ENCODE results near the gene CDC26. TPM values are rescaled to one million over a fixed set of nuclear protein-coding genes. Genes with fewer than 3 reads are reported as not detected.

The CDC26 gene
- total RNA-seq, 1 experiment from 2014 or later, result 32.4 TPM

- no peaks in the 10 kb centered on the region for H4K20me1 ChIP-seq (ENCODE audit: low read length)
- H3K9me2 ChIP-seq (replicated peaks; ENCODE audit: low read length), result no peaks in the 10 kb centered on the region
- H3K27ac ChIP-seq (ENCODE audit: low read length), result no peak overlapping the region
- H3K79me2 ChIP-seq (ENCODE audit: low read length), result peaks cover 74% of the 10 kb centered on the region
- POLR2A ChIA-PET (ENCODE audit: unreplicated experiment), result no interaction called here
- peak overlapping the region; percentile 88 for H3K4me3 ChIP-seq (ENCODE audit: low read length)
- intact Hi-C loops (cut with micrococcal nuclease), result loop anchor here (2.0 kb wide), 1 partner anchor 55 kb away; the partner anchor contains the start of genes CDC26 and PRPF4
- peaks cover 25% of the 10 kb centered on the region for H3K4me1 ChIP-seq (ENCODE audit: insufficient read depth, low read length)
- ATAC-seq (no peak), DNase-seq (no peak)
- no peak overlapping the region for H2AFZ ChIP-seq (ENCODE audit: low read length)
- no peak for TF ChIP-seq EZH2 (IDR thresholded peaks at IDR 0.05; ENCODE audit: low read length, unreplicated experiment)
- TF ChIP-seq EZH2phosphoT487 (IDR thresholded peaks at IDR 0.05; ENCODE audit: borderline replicate concordance, low read length), result no peak
- no peak for TF ChIP-seq CTCF (conservative IDR thresholded peaks at IDR 0.05; ENCODE audit: low read depth, low read length)
- CTCF ChIA-PET, result interaction anchor here (0.6 kb wide), 1 partner anchor 19 kb away, joined by 6 read pairs; no protein-coding TSS in a partner anchor
- peak overlapping the region; percentile 92; the same call in 1 of the 2 replicates for H3K9ac ChIP-seq (ENCODE audit: low read length)
- peak overlapping the region; percentile 87 for H3K4me2 ChIP-seq (ENCODE audit: low read length)
- no TSS peak for BruUV-seq (replicated peaks)
- no peaks in the 10 kb centered on the region for H3F3A ChIP-seq (ENCODE audit: low read length, unreplicated experiment)
- no peaks in the 10 kb centered on the region for H3K9me3 ChIP-seq (ENCODE audit: low read length)
- H3K27me3 ChIP-seq (ENCODE audit: low read length), result no peaks in the 10 kb centered on the region
- no peaks in the 10 kb centered on the region; the same call in 1 of the 2 replicates for H3K36me3 ChIP-seq (ENCODE audit: low read depth, low read length)
Observed at GRCh38 chr9:113219969-113220368, 55.4 kb downstream of the CDC26 start.

- no peaks in the 10 kb centered on the region for H3K9me3 ChIP-seq (ENCODE audit: low read length)
- H3K27me3 ChIP-seq (ENCODE audit: low read length), result no peaks in the 10 kb centered on the region
- H3K4me1 ChIP-seq (ENCODE audit: insufficient read depth, low read length), result peaks cover 25% of the 10 kb centered on the region
- ChIA-PET CTCF (interaction anchor here (0.6 kb wide), 1 partner anchor 19 kb away, joined by 6 read pairs; no protein-coding TSS in a partner anchor), POLR2A (ENCODE audit: unreplicated experiment) (no interaction called here)
- no peaks in the 10 kb centered on the region for H4K20me1 ChIP-seq (ENCODE audit: low read length)
- peak overlapping the region; percentile 88 for H3K4me3 ChIP-seq (ENCODE audit: low read length)
- TF ChIP-seq CTCF (conservative IDR thresholded peaks at IDR 0.05; ENCODE audit: low read depth, low read length) (no peak), EZH2 (IDR thresholded peaks at IDR 0.05; ENCODE audit: low read length, unreplicated experiment) (no peak), EZH2phosphoT487 (IDR thresholded peaks at IDR 0.05; ENCODE audit: borderline replicate concordance, low read length) (no peak)
- H3K79me2 ChIP-seq (ENCODE audit: low read length), result peaks cover 70% of the 10 kb centered on the region
- no peak overlapping the region for H3K9ac ChIP-seq (ENCODE audit: low read length)
- H3K9me2 ChIP-seq (replicated peaks; ENCODE audit: low read length), result no peaks in the 10 kb centered on the region
- no peaks in the 10 kb centered on the region for H3F3A ChIP-seq (ENCODE audit: low read length, unreplicated experiment)
- H3K36me3 ChIP-seq (ENCODE audit: low read depth, low read length), result no peaks in the 10 kb centered on the region
- peak overlapping the region; percentile 87 for H3K4me2 ChIP-seq (ENCODE audit: low read length)
- BruUV-seq (replicated peaks), result no TSS peak
- no peak for DNase-seq
- no peak for ATAC-seq
- intact Hi-C loops (cut with micrococcal nuclease), result no loop called here
- no peak overlapping the region for H2AFZ ChIP-seq (ENCODE audit: low read length)
- H3K27ac ChIP-seq (ENCODE audit: low read length), result no peak overlapping the region
Observed at GRCh38 chr9:113219186-113219936, 56.0 kb downstream of the CDC26 start.

Other genes starting within 250 kb of the CDC26 start
- not detected in 2 replicates for gene ZFP37, start 218.8 kb downstream of the CDC26 start, total RNA-seq (2014; rRNA removed)
- 2.1 and 3.6 TPM in 2 replicates for gene SLC31A2, start 124.6 kb downstream of the CDC26 start, total RNA-seq (2014; rRNA removed)
- 10.7 and 15.0 TPM in 2 replicates for gene FKBP15, start 54.3 kb downstream of the CDC26 start, total RNA-seq (2014; rRNA removed)
- 9.2 and 9.7 TPM in 2 replicates for gene SLC31A1, start 54.0 kb downstream of the CDC26 start, total RNA-seq (2014; rRNA removed)
- gene PRPF4, start 86 bp upstream of the CDC26 start, total RNA-seq (2014; rRNA removed), result 27.4 and 32.1 TPM in 2 replicates
- not detected in 2 replicates for gene RNF183, start 27.8 kb upstream of the CDC26 start, total RNA-seq (2014; rRNA removed)
- 1.7 TPM in 2 replicates for gene WDR31, start 64.7 kb upstream of the CDC26 start, total RNA-seq (2014; rRNA removed)
- gene BSPRY, start 74.0 kb upstream of the CDC26 start, total RNA-seq (2014; rRNA removed), result 22.6 and 23.7 TPM in 2 replicates
- 17.8 and 19.2 TPM in 2 replicates for gene HDHD3, start 101.4 kb upstream of the CDC26 start, total RNA-seq (2014; rRNA removed)
- 6.6 and 7.9 TPM in 2 replicates for gene ALAD, start 125.7 kb upstream of the CDC26 start, total RNA-seq (2014; rRNA removed)
- gene POLE3, start 135.1 kb upstream of the CDC26 start, total RNA-seq (2014; rRNA removed), result 83.4 and 84.7 TPM in 2 replicates
- gene C9orf43, start 135.2 kb upstream of the CDC26 start, total RNA-seq (2014; rRNA removed), result 0.29 and 0.52 TPM in 2 replicates
- gene RGS3, start 188.2 kb upstream of the CDC26 start, total RNA-seq (2014; rRNA removed), result 26.3 and 30.8 TPM in 2 replicates

Measured in PC-3 (cell line).